Measurements from ENCODE around the gene MAGI2. TPM values are rescaled to one million over a fixed set of nuclear protein-coding genes. Genes with fewer than 3 reads are reported as not detected.

MAGI2 gene
- total RNA-seq, 2 donors from 2014 or later: 10.3 to 19.2 TPM

- Mint-ChIP-seq H3K4me3 (no peak overlapping the region), H3K36me3 (ENCODE audit: low read depth) (no peaks in the 10 kb centered on the region), H3K4me1 (no peaks in the 10 kb centered on the region), H3K27me3 (ENCODE audit: insufficient read depth) (no peaks in the 10 kb centered on the region), H3K9me3 (peaks cover 5% of the 10 kb centered on the region), H3K27ac (no peak overlapping the region)
- no peaks in the 10 kb centered on the region for H3K4me1 ChIP-seq (ENCODE audit: control insufficient read depth, insufficient read depth, low read length)
- TF ChIP-seq CTCF (conservative IDR thresholded peaks at IDR 0.05): no peak
- no peak overlapping the region for H3K4me3 ChIP-seq (ENCODE audit: low read length)
- no peak for DNase-seq
- no peaks in the 10 kb centered on the region for H3K27me3 ChIP-seq (ENCODE audit: control insufficient read depth, insufficient read depth, low read length, poor library complexity, severe bottlenecking)
- H3K27ac ChIP-seq (ENCODE audit: low read depth, low read length): no peak overlapping the region
- no peaks in the 10 kb centered on the region for H3K9me3 ChIP-seq (ENCODE audit: control insufficient read depth, low read length)
- no peaks in the 10 kb centered on the region for H3K36me3 ChIP-seq (ENCODE audit: control insufficient read depth, insufficient read depth, low read length)
- no peak overlapping the region for H3K9ac ChIP-seq (ENCODE audit: extremely low read depth, low read length, poor library complexity, severe bottlenecking)
These were observed 780.2 kb downstream of the MAGI2 start for GRCh38 chr7:78673272-78673671.

DNA sequence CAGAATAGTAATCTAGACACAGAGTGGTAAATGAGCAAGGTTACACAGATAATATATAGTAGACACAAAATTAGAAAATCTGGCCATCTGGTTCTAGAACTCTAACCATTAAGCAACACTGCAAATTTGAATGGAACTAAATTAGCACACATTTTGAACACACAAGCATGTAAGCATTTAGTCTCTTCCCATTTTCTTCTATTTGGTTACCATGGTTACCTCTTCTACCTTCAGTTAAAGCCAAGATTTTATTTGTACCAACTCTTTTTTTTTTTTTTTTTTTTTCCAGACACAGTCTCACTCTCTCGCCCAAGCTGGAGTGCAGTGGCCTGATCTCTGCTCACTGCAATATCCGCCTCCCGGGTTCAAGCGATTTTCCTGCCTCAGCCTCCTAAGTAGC, 790.5 kb downstream of the MAGI2 start:
- Histone ChIP-seq H3K27me3 (ENCODE audit: control insufficient read depth, insufficient read depth, low read length, poor library complexity, severe bottlenecking) (no peaks in the 10 kb centered on the region), H3K9me3 (ENCODE audit: control insufficient read depth, low read length) (no peaks in the 10 kb centered on the region), H3K36me3 (ENCODE audit: control insufficient read depth, insufficient read depth, low read length) (no peaks in the 10 kb centered on the region), H3K27ac (ENCODE audit: low read depth, low read length) (no peak overlapping the region), H3K4me1 (ENCODE audit: control insufficient read depth, insufficient read depth, low read length) (no peaks in the 10 kb centered on the region), H3K4me3 (ENCODE audit: low read length) (no peak overlapping the region), H3K9ac (ENCODE audit: extremely low read depth, low read length, poor library complexity, severe bottlenecking) (no peak overlapping the region)
- H3K36me3 Mint-ChIP-seq (ENCODE audit: low read depth): peaks cover 2% of the 10 kb centered on the region
- no peak for TF ChIP-seq CTCF (conservative IDR thresholded peaks at IDR 0.05)
- H3K27ac Mint-ChIP-seq: no peak overlapping the region
- H3K4me1 Mint-ChIP-seq: no peaks in the 10 kb centered on the region
- peaks cover 5% of the 10 kb centered on the region for H3K9me3 Mint-ChIP-seq
- no peak overlapping the region for H3K4me3 Mint-ChIP-seq
- 95 to 100% methylated on average over 3 to 4 of the region's 4 CpGs for WGBS, 2 experiments (ENCODE audit: insufficient coverage in 1 of 2, insufficient read length in 1 of 2)
- no peak for DNase-seq
- no peaks in the 10 kb centered on the region for H3K27me3 Mint-ChIP-seq (ENCODE audit: insufficient read depth)

- peaks cover 2% of the 10 kb centered on the region for H3K36me3 Mint-ChIP-seq (ENCODE audit: low read depth)
- Histone ChIP-seq H3K4me3 (ENCODE audit: low read length) (no peak overlapping the region), H3K9me3 (ENCODE audit: control insufficient read depth, low read length) (no peaks in the 10 kb centered on the region), H3K4me1 (ENCODE audit: control insufficient read depth, insufficient read depth, low read length) (no peaks in the 10 kb centered on the region), H3K36me3 (ENCODE audit: control insufficient read depth, insufficient read depth, low read length) (no peaks in the 10 kb centered on the region), H3K27me3 (ENCODE audit: control insufficient read depth, insufficient read depth, low read length, poor library complexity, severe bottlenecking) (no peaks in the 10 kb centered on the region), H3K27ac (ENCODE audit: low read depth, low read length) (no peak overlapping the region), H3K9ac (ENCODE audit: extremely low read depth, low read length, poor library complexity, severe bottlenecking) (no peak overlapping the region)
- H3K27ac Mint-ChIP-seq: no peak overlapping the region
- no peaks in the 10 kb centered on the region for H3K4me1 Mint-ChIP-seq
- WGBS, 2 experiments (ENCODE audit: insufficient coverage in 1 of 2, insufficient read length in 1 of 2): 86 to 90% methylated on average over 2 to 3 of the region's 3 CpGs
- H3K27me3 Mint-ChIP-seq (ENCODE audit: insufficient read depth): no peaks in the 10 kb centered on the region
- H3K9me3 Mint-ChIP-seq: peaks cover 9% of the 10 kb centered on the region
- DNase-seq: no peak
- no peak overlapping the region for H3K4me3 Mint-ChIP-seq
- TF ChIP-seq CTCF (conservative IDR thresholded peaks at IDR 0.05): no peak
These were observed 803.5 kb downstream of the MAGI2 start for GRCh38 chr7:78649976-78650375.
